ENCODE measurements around the gene ASH1L.
"Not testable (repeated sequence)": the region's sequence is repeated elsewhere in the genome, so short reads cannot be mapped to it uniquely, and the experiment has no call there.

DNA sequence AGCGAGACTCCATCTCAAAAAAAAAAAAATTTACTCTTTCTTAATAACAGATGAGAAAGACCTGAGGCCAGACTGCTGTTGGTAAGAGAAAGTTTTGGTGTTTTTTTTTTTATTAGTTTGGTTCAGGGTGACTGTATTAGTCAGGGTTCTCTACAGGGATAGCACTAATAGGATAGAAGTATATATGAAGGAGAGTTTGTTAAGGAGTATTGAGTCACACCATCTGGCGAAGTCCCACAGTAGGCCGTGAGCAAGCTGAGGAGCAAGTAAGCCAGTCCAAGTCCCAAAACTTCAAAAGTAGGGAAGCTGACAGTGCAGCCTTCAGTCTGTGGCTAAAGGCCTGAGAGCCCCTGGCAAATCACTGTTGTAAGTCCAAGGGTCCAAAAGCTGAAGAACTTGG, 26.7 kb upstream of the ASH1L start:
- TF ChIP-seq EZH2 (IDR thresholded peaks at IDR 0.05); JUND (IDR thresholded peaks at IDR 0.05); CEBPB (IDR thresholded peaks at IDR 0.05; ENCODE audit: low read depth); ZNF274 (IDR thresholded peaks at IDR 0.05; ENCODE audit: low read depth, low read length); POLR2AphosphoS5 (IDR thresholded peaks at IDR 0.05; ENCODE audit: low read depth, low read length); POLR2A (IDR thresholded peaks at IDR 0.05; ENCODE audit: borderline replicate concordance, extremely low read depth, insufficient read depth, insufficient read length); SIN3A (IDR thresholded peaks at IDR 0.05; ENCODE audit: low read depth); RAD21 (IDR thresholded peaks at IDR 0.05; ENCODE audit: low read depth); TCF7L2 (IDR thresholded peaks at IDR 0.05; ENCODE audit: borderline replicate concordance, extremely low read depth, insufficient read depth, insufficient read length); SRF (IDR thresholded peaks at IDR 0.05; ENCODE audit: low read depth): not testable (repeated sequence)
- TF ChIP-seq, protein P1, sequence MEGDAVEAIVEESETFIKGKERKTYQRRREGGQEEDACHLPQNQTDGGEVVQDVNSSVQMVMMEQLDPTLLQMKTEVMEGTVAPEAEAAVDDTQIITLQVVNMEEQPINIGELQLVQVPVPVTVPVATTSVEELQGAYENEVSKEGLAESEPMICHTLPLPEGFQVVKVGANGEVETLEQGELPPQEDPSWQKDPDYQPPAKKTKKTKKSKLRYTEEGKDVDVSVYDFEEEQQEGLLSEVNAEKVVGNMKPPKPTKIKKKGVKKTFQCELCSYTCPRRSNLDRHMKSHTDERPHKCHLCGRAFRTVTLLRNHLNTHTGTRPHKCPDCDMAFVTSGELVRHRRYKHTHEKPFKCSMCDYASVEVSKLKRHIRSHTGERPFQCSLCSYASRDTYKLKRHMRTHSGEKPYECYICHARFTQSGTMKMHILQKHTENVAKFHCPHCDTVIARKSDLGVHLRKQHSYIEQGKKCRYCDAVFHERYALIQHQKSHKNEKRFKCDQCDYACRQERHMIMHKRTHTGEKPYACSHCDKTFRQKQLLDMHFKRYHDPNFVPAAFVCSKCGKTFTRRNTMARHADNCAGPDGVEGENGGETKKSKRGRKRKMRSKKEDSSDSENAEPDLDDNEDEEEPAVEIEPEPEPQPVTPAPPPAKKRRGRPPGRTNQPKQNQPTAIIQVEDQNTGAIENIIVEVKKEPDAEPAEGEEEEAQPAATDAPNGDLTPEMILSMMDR (IDR thresholded peaks at IDR 0.05 in 2 of 3, conservative IDR thresholded peaks at IDR 0.05 in 1 of 3; ENCODE audit: borderline replicate concordance in 1 of 3, insufficient read depth in 1 of 3, low read depth in 2 of 3, low read length in 2 of 3), result not testable (repeated sequence)
- TF ChIP-seq, protein P2, sequence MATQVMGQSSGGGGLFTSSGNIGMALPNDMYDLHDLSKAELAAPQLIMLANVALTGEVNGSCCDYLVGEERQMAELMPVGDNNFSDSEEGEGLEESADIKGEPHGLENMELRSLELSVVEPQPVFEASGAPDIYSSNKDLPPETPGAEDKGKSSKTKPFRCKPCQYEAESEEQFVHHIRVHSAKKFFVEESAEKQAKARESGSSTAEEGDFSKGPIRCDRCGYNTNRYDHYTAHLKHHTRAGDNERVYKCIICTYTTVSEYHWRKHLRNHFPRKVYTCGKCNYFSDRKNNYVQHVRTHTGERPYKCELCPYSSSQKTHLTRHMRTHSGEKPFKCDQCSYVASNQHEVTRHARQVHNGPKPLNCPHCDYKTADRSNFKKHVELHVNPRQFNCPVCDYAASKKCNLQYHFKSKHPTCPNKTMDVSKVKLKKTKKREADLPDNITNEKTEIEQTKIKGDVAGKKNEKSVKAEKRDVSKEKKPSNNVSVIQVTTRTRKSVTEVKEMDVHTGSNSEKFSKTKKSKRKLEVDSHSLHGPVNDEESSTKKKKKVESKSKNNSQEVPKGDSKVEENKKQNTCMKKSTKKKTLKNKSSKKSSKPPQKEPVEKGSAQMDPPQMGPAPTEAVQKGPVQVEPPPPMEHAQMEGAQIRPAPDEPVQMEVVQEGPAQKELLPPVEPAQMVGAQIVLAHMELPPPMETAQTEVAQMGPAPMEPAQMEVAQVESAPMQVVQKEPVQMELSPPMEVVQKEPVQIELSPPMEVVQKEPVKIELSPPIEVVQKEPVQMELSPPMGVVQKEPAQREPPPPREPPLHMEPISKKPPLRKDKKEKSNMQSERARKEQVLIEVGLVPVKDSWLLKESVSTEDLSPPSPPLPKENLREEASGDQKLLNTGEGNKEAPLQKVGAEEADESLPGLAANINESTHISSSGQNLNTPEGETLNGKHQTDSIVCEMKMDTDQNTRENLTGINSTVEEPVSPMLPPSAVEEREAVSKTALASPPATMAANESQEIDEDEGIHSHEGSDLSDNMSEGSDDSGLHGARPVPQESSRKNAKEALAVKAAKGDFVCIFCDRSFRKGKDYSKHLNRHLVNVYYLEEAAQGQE (IDR thresholded peaks at IDR 0.05; ENCODE audit: low read depth), result not testable (repeated sequence)
- TF ChIP-seq, protein P3, sequence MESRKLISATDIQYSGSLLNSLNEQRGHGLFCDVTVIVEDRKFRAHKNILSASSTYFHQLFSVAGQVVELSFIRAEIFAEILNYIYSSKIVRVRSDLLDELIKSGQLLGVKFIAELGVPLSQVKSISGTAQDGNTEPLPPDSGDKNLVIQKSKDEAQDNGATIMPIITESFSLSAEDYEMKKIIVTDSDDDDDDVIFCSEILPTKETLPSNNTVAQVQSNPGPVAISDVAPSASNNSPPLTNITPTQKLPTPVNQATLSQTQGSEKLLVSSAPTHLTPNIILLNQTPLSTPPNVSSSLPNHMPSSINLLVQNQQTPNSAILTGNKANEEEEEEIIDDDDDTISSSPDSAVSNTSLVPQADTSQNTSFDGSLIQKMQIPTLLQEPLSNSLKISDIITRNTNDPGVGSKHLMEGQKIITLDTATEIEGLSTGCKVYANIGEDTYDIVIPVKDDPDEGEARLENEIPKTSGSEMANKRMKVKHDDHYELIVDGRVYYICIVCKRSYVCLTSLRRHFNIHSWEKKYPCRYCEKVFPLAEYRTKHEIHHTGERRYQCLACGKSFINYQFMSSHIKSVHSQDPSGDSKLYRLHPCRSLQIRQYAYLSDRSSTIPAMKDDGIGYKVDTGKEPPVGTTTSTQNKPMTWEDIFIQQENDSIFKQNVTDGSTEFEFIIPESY (IDR thresholded peaks at IDR 0.05; ENCODE audit: extremely low read depth, insufficient replicate concordance, low read length), result not testable (repeated sequence)
- TF ChIP-seq, protein P4, sequence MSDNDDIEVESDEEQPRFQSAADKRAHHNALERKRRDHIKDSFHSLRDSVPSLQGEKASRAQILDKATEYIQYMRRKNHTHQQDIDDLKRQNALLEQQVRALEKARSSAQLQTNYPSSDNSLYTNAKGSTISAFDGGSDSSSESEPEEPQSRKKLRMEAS (IDR thresholded peaks at IDR 0.05), result not testable (repeated sequence)

All from HCT116 (cell line).